Ascending aorta (tissue), 2 donors: ENCODE data around the gene TNFSF13. TPM values are rescaled to one million over a fixed set of nuclear protein-coding genes. Genes with fewer than 3 reads are reported as not detected.

Experiments used
- DNase-seq, 2 donors: peaks; one replicate each; pipeline ENCODE4 v3.0.0-alpha.2; 2019; ENCODE audit warnings: low spot score in 2 of 2
- H3K27ac ChIP-seq, 2 donors: fragments of 200-600 bp; sonication (generic); one replicate each; pipeline ENCODE4 v1.5.1; 2016 to 2017; ENCODE audit warnings: mild to moderate bottlenecking in 1 of 2
- H3K27me3 ChIP-seq: fragments of 200-600 bp; sonication (generic); one replicate; pipeline ENCODE4 v1.5.1; 2017
- H3K36me3 ChIP-seq, 2 donors: fragments of 200-600 bp; sonication (generic); one replicate each; pipeline ENCODE4 v1.5.1; 2016
- H3K4me1 ChIP-seq, 2 donors: fragments of 200-600 bp; sonication (generic); one replicate each; pipeline ENCODE4 v1.5.1; 2016 to 2017; ENCODE audit warnings: mild to moderate bottlenecking in 1 of 2
- H3K4me3 ChIP-seq, 2 donors: fragments of 200-600 bp; sonication (generic); one replicate each; pipeline ENCODE4 v1.5.1; 2016 to 2017; ENCODE audit warnings: mild to moderate bottlenecking in 1 of 2
- H3K9me3 ChIP-seq, 2 donors: fragments of 200-600 bp; sonication (generic); one replicate each; pipeline ENCODE4 v1.5.1; 2016
- CTCF ChIP-seq, 3 experiments: fragments of 200-600 bp in 2 of 3; fragments of 450-650 bp in 1 of 3; sonication (generic) in 2 of 3; IDR thresholded peaks; one replicate each; pipeline ENCODE4 v1.5.1; 2016 to 2019; ENCODE audit warnings: antibody characterized with exemption in 3 of 3, mild to moderate bottlenecking in 1 of 3, moderate library complexity in 1 of 3
- intact Hi-C: fragments of 100-400 bp; cut with DNase I; formaldehyde crosslinking; loops from one replicate; pipeline ENCODE4 v1.15.1; 2023
- total RNA-seq: library from RNA; depleted of rRNA; stranded (reverse); fragments of >200 nt; gene quantifications from one replicate; pipeline ENCODE4 v1.1.0, GENCODE V29; 2016

Gene TNFSF13
- total RNA-seq, 1 donor from 2014 or later, result 17.5 TPM

- Histone ChIP-seq H3K4me3 (no peak overlapping the region), H3K27me3 (no peaks in the 10 kb centered on the region), H3K27ac (no peak overlapping the region), H3K9me3 (no peaks in the 10 kb centered on the region), H3K4me1 (no peaks in the 10 kb centered on the region), H3K36me3 (peaks cover 63 to 65% of the 10 kb centered on the region in 2 donors)
- intact Hi-C loops, result no loop called here
- no peak for TF ChIP-seq CTCF (IDR thresholded peaks at IDR 0.05)
- DNase-seq, result no peak
These were observed 45.6 kb upstream of the TNFSF13 start for GRCh38 chr17:7512824-7513540.

DNA sequence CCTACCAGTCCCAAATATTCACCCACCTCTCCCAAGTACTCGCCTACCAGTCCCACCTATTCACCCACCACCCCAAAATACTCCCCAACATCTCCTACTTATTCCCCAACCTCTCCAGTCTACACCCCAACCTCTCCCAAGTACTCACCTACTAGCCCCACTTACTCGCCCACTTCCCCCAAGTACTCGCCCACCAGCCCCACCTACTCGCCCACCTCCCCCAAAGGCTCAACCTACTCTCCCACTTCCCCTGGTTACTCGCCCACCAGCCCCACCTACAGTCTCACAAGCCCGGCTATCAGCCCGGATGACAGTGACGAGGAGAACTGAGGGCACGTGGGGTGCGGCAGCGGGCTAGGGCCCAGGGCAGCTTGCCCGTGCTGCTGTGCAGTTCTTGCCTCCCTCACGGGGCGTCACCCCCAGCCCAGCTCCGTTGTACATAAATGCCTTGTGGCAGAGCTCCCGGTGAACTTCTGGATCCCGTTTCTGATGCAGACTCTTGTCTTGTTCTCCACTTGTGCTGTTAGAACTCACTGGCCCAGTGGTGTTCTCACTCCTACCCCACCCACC lies 44.6 kb upstream of the TNFSF13 start:
- intact Hi-C loops, result loop anchor here (1.0 to 2.0 kb wide), 2 partner anchors 47 to 75 kb away; partner anchors contain the start of gene SENP3
- H3K36me3 ChIP-seq, result peaks cover 53 to 56% of the 10 kb centered on the region in 2 donors
- H3K27me3 ChIP-seq, result no peaks in the 10 kb centered on the region
- DNase-seq, result no peak
- no peak for TF ChIP-seq CTCF (IDR thresholded peaks at IDR 0.05)
- no peaks in the 10 kb centered on the region for H3K4me1 ChIP-seq
- H3K9me3 ChIP-seq, result no peaks in the 10 kb centered on the region
- H3K27ac ChIP-seq, result no peak overlapping the region
- no peak overlapping the region for H3K4me3 ChIP-seq

DNA sequence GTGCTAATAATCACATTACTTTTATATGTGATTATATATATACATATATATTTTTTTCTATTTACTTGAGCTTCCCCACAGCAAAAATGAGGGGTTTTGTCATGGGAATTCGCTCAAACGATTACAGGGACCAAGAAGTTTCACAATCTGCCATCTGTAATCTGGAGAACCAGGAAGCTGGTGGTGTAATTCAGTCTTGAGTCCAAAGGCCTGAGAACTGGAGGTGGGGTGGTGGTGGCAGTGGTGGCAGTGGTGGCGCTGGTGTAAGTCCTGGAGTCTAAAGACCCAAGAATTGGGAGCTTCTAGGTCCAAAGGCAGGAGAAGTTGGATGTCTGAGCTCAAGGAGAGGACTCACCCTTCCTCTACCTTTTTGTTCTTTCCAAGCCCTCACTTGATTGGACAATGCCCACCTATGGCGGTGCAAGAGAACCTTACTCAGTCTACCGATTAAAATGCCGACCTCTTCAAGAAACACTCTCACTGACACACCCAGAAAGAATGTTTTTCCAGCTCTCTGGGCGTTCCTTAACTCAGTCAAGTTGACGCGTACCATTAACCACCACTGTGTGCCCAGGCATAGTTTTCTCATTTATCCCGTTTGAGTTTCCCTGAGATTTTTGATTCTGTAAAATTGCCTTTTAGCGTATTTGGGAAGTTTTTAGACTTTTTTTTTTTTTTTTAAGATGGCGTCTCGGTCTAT lies 42.5 kb upstream of the TNFSF13 start:
- H3K27ac ChIP-seq, result peak overlapping the region in 1 of 2 donors; percentile 18
- no peaks in the 10 kb centered on the region for H3K4me1 ChIP-seq
- no peak for DNase-seq
- no peak overlapping the region for H3K4me3 ChIP-seq
- intact Hi-C loops, result loop anchor here (2.0 to 5.0 kb wide), 2 partner anchors 73 to 171 kb away; partner anchors contain the start of genes TP53 and WRAP53
- no peaks in the 10 kb centered on the region for H3K27me3 ChIP-seq
- no peak for TF ChIP-seq CTCF (IDR thresholded peaks at IDR 0.05)
- H3K36me3 ChIP-seq, result peaks cover 32 to 36% of the 10 kb centered on the region in 2 donors
- H3K9me3 ChIP-seq, result no peaks in the 10 kb centered on the region

GRCh38 chr17:7523033-7523432 lies 35.5 kb upstream of the TNFSF13 start:
- Histone ChIP-seq H3K27me3 (no peaks in the 10 kb centered on the region), H3K4me1 (no peaks in the 10 kb centered on the region), H3K36me3 (no peaks in the 10 kb centered on the region), H3K4me3 (no peak overlapping the region), H3K9me3 (no peaks in the 10 kb centered on the region), H3K27ac (no peak overlapping the region)
- intact Hi-C loops, result no loop called here
- peak; percentile 31 to 47 (median 32) for TF ChIP-seq CTCF (IDR thresholded peaks at IDR 0.05)
- no peak for DNase-seq

DNA sequence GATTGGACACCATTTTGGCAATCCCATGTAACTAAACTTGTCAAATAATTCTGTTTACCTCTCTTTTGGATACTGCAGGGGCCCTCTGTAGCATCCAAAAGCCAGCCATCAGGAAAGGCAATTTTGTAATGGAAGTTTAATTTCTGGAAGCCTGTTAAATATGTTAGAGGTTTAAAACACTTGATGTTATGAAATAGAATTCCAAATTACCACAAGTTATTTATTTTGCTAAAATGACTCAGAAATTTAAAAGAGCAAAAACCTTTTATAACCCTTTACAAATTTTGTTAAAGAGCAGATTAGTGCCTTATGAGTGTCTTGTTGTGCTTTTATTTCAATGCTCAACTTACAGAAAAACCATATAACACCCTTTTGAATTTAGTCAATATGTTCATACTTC lies 29.7 kb upstream of the TNFSF13 start:
- Histone ChIP-seq H3K27ac (no peak overlapping the region), H3K27me3 (no peaks in the 10 kb centered on the region), H3K36me3 (no peaks in the 10 kb centered on the region), H3K9me3 (peaks cover 4 to 13% of the 10 kb centered on the region in 2 donors), H3K4me3 (no peak overlapping the region), H3K4me1 (no peaks in the 10 kb centered on the region)
- no peak for DNase-seq
- intact Hi-C loops, result no loop called here
- TF ChIP-seq CTCF (IDR thresholded peaks at IDR 0.05), result no peak
